Endodermal cell (in vitro differentiated cells): ENCODE data around the gene UGT2B10. TPM values are rescaled to one million over a fixed set of nuclear protein-coding genes. Genes with fewer than 3 reads are reported as not detected.
"Not testable (repeated sequence)": the region's sequence is repeated elsewhere in the genome, so short reads cannot be mapped to it uniquely, and the experiment has no call there.

Source experiments
- DNase-seq: peaks from one replicate; pipeline ENCODE4 v3.0.0-alpha.2; 2017
- H3K27ac ChIP-seq: 2 replicates; pipeline ENCODE4 v1.5.1; 2013; ENCODE audit warnings: mild to moderate bottlenecking, low read depth, low read length, moderate library complexity
- H3K27me3 ChIP-seq: 2 replicates; pipeline ENCODE4 v1.6.1; 2013; ENCODE audit warnings: mild to moderate bottlenecking, low read length, moderate library complexity; ENCODE audit not compliant: insufficient read depth, control insufficient read depth, poor library complexity, severe bottlenecking
- H3K36me3 ChIP-seq: 2 replicates; pipeline ENCODE4 v1.7.0; 2013; ENCODE audit warnings: mild to moderate bottlenecking, low read length, moderate library complexity; ENCODE audit not compliant: control insufficient read depth, insufficient read depth
- H3K4me1 ChIP-seq: one replicate; pipeline ENCODE4 v1.7.0; 2013; ENCODE audit warnings: low read length; ENCODE audit not compliant: control insufficient read depth, insufficient read depth
- H3K4me3 ChIP-seq: 2 replicates; pipeline ENCODE4 v1.5.1; 2013; ENCODE audit warnings: mild to moderate bottlenecking, low read length, moderate library complexity
- H3K9ac ChIP-seq: 2 replicates; pipeline ENCODE4 v1.6.1; 2013; ENCODE audit warnings: mild to moderate bottlenecking, low read length, moderate library complexity; ENCODE audit not compliant: poor library complexity, severe bottlenecking; ENCODE audit errors: extremely low read depth
- H3K9me3 ChIP-seq: 2 replicates; pipeline ENCODE4 v1.6.1; 2013; ENCODE audit warnings: mild to moderate bottlenecking, low read length, moderate library complexity; ENCODE audit not compliant: control insufficient read depth
- H3K27ac Mint-ChIP-seq: 2 replicates; pipeline ENCODE4 v1.8.0; 2020; ENCODE audit warnings: mixed read lengths
- H3K27me3 Mint-ChIP-seq: 2 replicates; pipeline ENCODE4 v1.8.0; 2021; ENCODE audit warnings: mild to moderate bottlenecking, mixed read lengths; ENCODE audit not compliant: insufficient read depth
- H3K36me3 Mint-ChIP-seq: 2 replicates; pipeline ENCODE4 v1.8.0; 2020; ENCODE audit warnings: low read depth, mixed read lengths
- H3K4me1 Mint-ChIP-seq: 2 replicates; pipeline ENCODE4 v1.8.0; 2020; ENCODE audit warnings: mixed read lengths
- H3K4me3 Mint-ChIP-seq: 2 replicates; pipeline ENCODE4 v1.8.0; 2020; ENCODE audit warnings: mild to moderate bottlenecking, moderate library complexity, mixed read lengths
- H3K9me3 Mint-ChIP-seq: 2 replicates; pipeline ENCODE4 v1.8.0; 2020; ENCODE audit warnings: mild to moderate bottlenecking, mixed read lengths
- CTCF ChIP-seq: fragments of 200-600 bp; sonication (generic); conservative IDR thresholded peaks from 2 replicates; pipeline ENCODE4 v1.5.0; 2021; ENCODE audit warnings: antibody characterized with exemption, mild to moderate bottlenecking
- whole genome bisulfite sequencing, 2 experiments: methylation state at CpG; one replicate each; pipeline versions ENCODE4 v1.1.5 to v1.1.7; 2013; ENCODE audit warnings: missing lambda C conversion rate in 2 of 2, mixed read lengths in 1 of 2; ENCODE audit not compliant: insufficient coverage in 1 of 2, insufficient read length in 1 of 2; 5-methylcytosine and 5-hydroxymethylcytosine counted together
- total RNA-seq, 2 donors: library from RNA; stranded (reverse); fragmentation: NEBNext Ultra II Directional in 1 of 2; extraction: Animal tissue kit (Norgen Biotek cat#: 25700) in 1 of 2; gene quantifications; 2 replicates in 1 of 2; 3 replicates in 1 of 2; pipeline ENCODE4 v1.2.1, GENCODE V29; 2021

UGT2B10 gene
- total RNA-seq, 2 donors from 2014 or later: not detected

GRCh38 chr4:68808060-68808459 lies 7.7 kb upstream of the UGT2B10 start:
- no peak overlapping the region for H3K9ac ChIP-seq
- no peak for TF ChIP-seq CTCF
- no peaks in the 10 kb centered on the region for H3K4me1 ChIP-seq
- Mint-ChIP-seq H3K9me3 (peaks cover 35% of the 10 kb centered on the region), H3K27me3 (no peaks in the 10 kb centered on the region), H3K4me3 (no peak overlapping the region), H3K4me1 (peaks cover 10% of the 10 kb centered on the region), H3K36me3 (peaks cover 12% of the 10 kb centered on the region), H3K27ac (no peak overlapping the region)
- no peaks in the 10 kb centered on the region for H3K27me3 ChIP-seq
- 44 to 47% methylated on average over 2 of the region's 2 CpGs for WGBS, 2 experiments
- H3K4me3 ChIP-seq: no peak overlapping the region
- DNase-seq: no peak
- no peaks in the 10 kb centered on the region for H3K36me3 ChIP-seq
- peaks cover 33% of the 10 kb centered on the region for H3K9me3 ChIP-seq
- no peak overlapping the region for H3K27ac ChIP-seq

GRCh38 chr4:68810919-68811318 lies 4.9 kb upstream of the UGT2B10 start:
- no peaks in the 10 kb centered on the region for H3K27me3 Mint-ChIP-seq
- no peak overlapping the region for H3K27ac Mint-ChIP-seq
- no peak overlapping the region for H3K4me3 Mint-ChIP-seq
- peaks cover 1% of the 10 kb centered on the region for H3K4me1 Mint-ChIP-seq
- 89 to 95% methylated on average over 2 of the region's 2 CpGs for WGBS, 2 experiments
- Histone ChIP-seq H3K36me3 (no peaks in the 10 kb centered on the region), H3K4me3 (no peak overlapping the region), H3K9ac (no peak overlapping the region), H3K9me3 (peaks cover 31% of the 10 kb centered on the region), H3K27me3 (no peaks in the 10 kb centered on the region), H3K4me1 (no peaks in the 10 kb centered on the region), H3K27ac (no peak overlapping the region)
- DNase-seq: no peak
- H3K9me3 Mint-ChIP-seq: peaks cover 32% of the 10 kb centered on the region
- peaks cover 12% of the 10 kb centered on the region for H3K36me3 Mint-ChIP-seq
- TF ChIP-seq CTCF: no peak

GRCh38 chr4:68816410-68817265 lies 844 bp downstream of the UGT2B10 start:
- peak overlapping the region; percentile 85 for H3K27ac Mint-ChIP-seq
- not testable (repeated sequence) for H3K27ac ChIP-seq, H3K27me3 ChIP-seq, H3K9ac ChIP-seq, H3K4me1 ChIP-seq, H3K36me3 ChIP-seq, H3K27me3 Mint-ChIP-seq, DNase-seq, H3K9me3 Mint-ChIP-seq, H3K4me3 ChIP-seq, H3K9me3 ChIP-seq, H3K36me3 Mint-ChIP-seq, H3K4me3 Mint-ChIP-seq
- 65% methylated on average over 4 of the region's 5 CpGs; no CpG with 5 or more reads in 1 of the 2 experiments for WGBS, 2 experiments
- peaks cover 23% of the 10 kb centered on the region for H3K4me1 Mint-ChIP-seq
